HCT116 (cell line): Measurements from ENCODE around the gene GDE1. TPM values are rescaled to one million over a fixed set of nuclear protein-coding genes. Genes with fewer than 3 reads are reported as not detected.

Experiments used
- ATAC-seq: fragments of 200-7000 bp; cut with Tn5 transposase; 2 replicates; pipeline ENCODE4 v1.9.1; 2020; ENCODE audit warnings: mild to moderate bottlenecking, moderate library complexity
- BruUV-seq: library from RNA; stranded (reverse); fragments of 400-500 nt; replicated peaks from 2 replicates; lab custom pipeline; 2021; lab: Mats Ljungman, UMichigan
- CTCF ChIA-PET: fragments of 300-600 bp; sonication (Branson Sonifier 250); formaldehyde crosslinking; loops from one replicate; lab custom pipeline; 2021; ENCODE audit warnings: antibody characterized with exemption; lab: Charles Lee
- POLR2A ChIA-PET: fragments of 300-600, 350-600 bp; sonication (Branson Sonifier 250); formaldehyde crosslinking; loops from one replicate; lab custom pipeline; 2021; ENCODE audit warnings: antibody characterized with exemption; lab: Charles Lee
- RAD21 ChIA-PET, 2 experiments: fragments of 300-600 bp; sonication (Branson Sonifier 250); formaldehyde crosslinking; loops; one replicate each; lab custom pipeline; 2023; ENCODE audit warnings: low total read pairs in 2 of 2; ENCODE audit not compliant: uncharacterized antibody in 2 of 2, unreplicated experiment in 2 of 2, low non-redundant PET in 1 of 2; lab: Charles Lee
- DNase-seq: peaks from one replicate; pipeline ENCODE4 v3.0.0-alpha.2; 2010; ENCODE audit warnings: low read depth, low spot score
- H2AFZ ChIP-seq: fragments of 200-600 bp; shearing (Covaris generic), sonication (generic); 2 replicates; pipeline ENCODE4 v1.6.1; 2017; ENCODE audit warnings: low read depth, mixed run types, mixed read lengths, antibody characterized with exemption, low read length; ENCODE audit not compliant: poor library complexity, severe bottlenecking
- H3K27ac ChIP-seq: 2 replicates; pipeline ENCODE4 v1.5.1; 2012; ENCODE audit warnings: low read depth, low read length
- H3K27me3 ChIP-seq: fragments of 200-600 bp; sonication (generic); 2 replicates; pipeline ENCODE4 v1.6.1; 2016; ENCODE audit warnings: mixed run types, low read length, mixed read lengths; ENCODE audit not compliant: insufficient read depth
- H3K36me3 ChIP-seq, 2 experiments: fragments of 200-500 bp in 1 of 2; fragments of 200-600 bp in 1 of 2; sonication (Bioruptor generic) in 1 of 2; sonication (generic) in 1 of 2; 2 replicates each; pipeline versions ENCODE4 v1.5.1 to v1.6.1; 2014 to 2016; ENCODE audit warnings: low read length in 2 of 2, inconsistent platforms in 1 of 2, mixed read lengths in 1 of 2, mixed run types in 1 of 2; ENCODE audit not compliant: insufficient read depth in 2 of 2, control insufficient read depth in 1 of 2
- H3K4me1 ChIP-seq, 2 experiments: fragments of 200-600 bp in 1 of 2; sonication (generic) in 1 of 2; 2 replicates each; pipeline versions ENCODE4 v1.5.1 to v1.6.1; 2012 to 2017; ENCODE audit warnings: low read length in 2 of 2, inconsistent platforms in 1 of 2, mild to moderate bottlenecking in 1 of 2, mixed read lengths in 1 of 2, mixed run types in 1 of 2, moderate library complexity in 1 of 2; ENCODE audit not compliant: insufficient read depth in 2 of 2, control insufficient read depth in 1 of 2
- H3K4me2 ChIP-seq: fragments of 200-600 bp; sonication (generic); 2 replicates; pipeline ENCODE4 v1.6.1; 2017; ENCODE audit warnings: mixed run types, low read length, mixed read lengths
- H3K4me3 ChIP-seq, 2 experiments: fragments of 200-600 bp in 1 of 2; sonication (generic) in 1 of 2; replicated peaks in 1 of 2; 2 replicates each; pipeline ENCODE4 v1.5.1; 2011 to 2016; ENCODE audit warnings: low read length in 2 of 2, control low read depth in 1 of 2, low read depth in 1 of 2, mild to moderate bottlenecking in 1 of 2, mixed read lengths in 1 of 2, mixed run types in 1 of 2
- H3K79me2 ChIP-seq: fragments of 200-600 bp; sonication (generic); 2 replicates; pipeline ENCODE4 v1.6.1; 2017; ENCODE audit warnings: mild to moderate bottlenecking, mixed run types, low read length, moderate library complexity, mixed read lengths; ENCODE audit not compliant: insufficient read depth
- H3K9ac ChIP-seq: fragments of 200-600 bp; sonication (generic); 2 replicates; pipeline ENCODE4 v1.6.1; 2016; ENCODE audit warnings: low read length, mixed read lengths
- H3K9me2 ChIP-seq: fragments of 200-600 bp; sonication (generic), shearing (Covaris generic); 2 replicates; pipeline ENCODE4 v1.6.1; 2017; ENCODE audit warnings: mixed run types, mild to moderate bottlenecking, moderate library complexity; ENCODE audit not compliant: insufficient read depth
- H3K9me3 ChIP-seq, 2 experiments: fragments of 200-500 bp in 1 of 2; fragments of 200-600 bp in 1 of 2; sonication (Bioruptor generic) in 1 of 2; sonication (generic) in 1 of 2; 2 replicates each; pipeline ENCODE4 v1.6.1; 2014 to 2017; ENCODE audit warnings: low read length in 2 of 2, mixed read lengths in 2 of 2, inconsistent platforms in 1 of 2, low read depth in 1 of 2, mild to moderate bottlenecking in 1 of 2, mixed run types in 1 of 2, moderate library complexity in 1 of 2; ENCODE audit not compliant: control insufficient read depth in 1 of 2, insufficient read depth in 1 of 2
- H4K20me1 ChIP-seq: fragments of 200-600 bp; sonication (generic), shearing (Covaris generic); 2 replicates; pipeline ENCODE4 v1.6.1; 2017; ENCODE audit warnings: mixed run types, mild to moderate bottlenecking, moderate library complexity; ENCODE audit not compliant: insufficient read depth
- CBX3 ChIP-seq: IDR thresholded peaks from 2 replicates; pipeline ENCODE4 v1.6.1; 2012; ENCODE audit warnings: low read depth
- CEBPB ChIP-seq: IDR thresholded peaks from 2 replicates; pipeline ENCODE4 v1.6.1; 2012; ENCODE audit warnings: low read depth
- EGR1 ChIP-seq: IDR thresholded peaks from 2 replicates; pipeline ENCODE4 v1.6.1; 2012; ENCODE audit warnings: low read depth
- ELF1 ChIP-seq: IDR thresholded peaks from 2 replicates; pipeline ENCODE4 v1.6.1; 2012; ENCODE audit warnings: low read depth, borderline replicate concordance
- EZH2phosphoT487 ChIP-seq: fragments of 200-600 bp; IDR thresholded peaks from 2 replicates; pipeline ENCODE4 v1.6.1; 2018; ENCODE audit warnings: antibody characterized with exemption, borderline replicate concordance
- FOSL1 ChIP-seq: IDR thresholded peaks from 2 replicates; pipeline ENCODE4 v1.6.1; 2012; ENCODE audit warnings: low read depth
- POLR2A ChIP-seq: IDR thresholded peaks from 2 replicates; pipeline ENCODE4 v1.7.0; 2011; ENCODE audit warnings: borderline replicate concordance; ENCODE audit not compliant: insufficient read depth, insufficient read length; ENCODE audit errors: extremely low read depth
- POLR2AphosphoS5 ChIP-seq: IDR thresholded peaks from 2 replicates; pipeline ENCODE4 v1.6.1; 2011; ENCODE audit warnings: mild to moderate bottlenecking, low read depth, low read length, moderate library complexity
- SIN3A ChIP-seq: IDR thresholded peaks from 2 replicates; pipeline ENCODE4 v1.6.1; 2012; ENCODE audit warnings: low read depth
- SP1 ChIP-seq: IDR thresholded peaks from 2 replicates; pipeline ENCODE4 v1.6.1; 2012; ENCODE audit warnings: low read depth
- YY1 ChIP-seq: IDR thresholded peaks from 2 replicates; pipeline ENCODE4 v1.6.1; 2011; ENCODE audit warnings: low read length, low read depth, moderate library complexity, mild to moderate bottlenecking; ENCODE audit not compliant: insufficient replicate concordance; ENCODE audit errors: extremely low read depth
- ZFX ChIP-seq: fragments of 450-650 bp; IDR thresholded peaks from 2 replicates; pipeline ENCODE4 v1.6.1; 2017
- ZNF274 ChIP-seq: fragments of 200-500 bp; sonication (Bioruptor generic); IDR thresholded peaks from 2 replicates; pipeline ENCODE4 v1.6.1; 2014; ENCODE audit warnings: mild to moderate bottlenecking, low read depth, low read length, inconsistent platforms
- intact Hi-C: fragments of 100-400 bp; cut with micrococcal nuclease; formaldehyde crosslinking; loops from 2 replicates; pipeline ENCODE4 v1.10.0; 2022
- total RNA-seq: library from RNA; stranded (reverse); gene quantifications from one replicate; pipeline ENCODE4 v1.2.1, GENCODE V29; 2021; ENCODE audit not compliant: unreplicated experiment
- TF ChIP-seq, protein P1 (sequence below): IDR thresholded peaks from 2 replicates; pipeline ENCODE4 v1.6.1; 2011; ENCODE audit warnings: mild to moderate bottlenecking, low read length, moderate library complexity; ENCODE audit not compliant: insufficient replicate concordance; ENCODE audit errors: extremely low read depth
- TF ChIP-seq, protein P2 (sequence below): IDR thresholded peaks from 2 replicates; pipeline ENCODE4 v1.6.1; 2012
- TF ChIP-seq, protein P3 (sequence below): IDR thresholded peaks from 2 replicates; pipeline ENCODE4 v1.6.1; 2012; ENCODE audit warnings: low read depth
- TF ChIP-seq, protein P4 (sequence below): IDR thresholded peaks from 2 replicates; pipeline ENCODE4 v1.6.1; 2012

Gene GDE1
- total RNA-seq, 1 experiment from 2014 or later: 47.1 TPM

DNA sequence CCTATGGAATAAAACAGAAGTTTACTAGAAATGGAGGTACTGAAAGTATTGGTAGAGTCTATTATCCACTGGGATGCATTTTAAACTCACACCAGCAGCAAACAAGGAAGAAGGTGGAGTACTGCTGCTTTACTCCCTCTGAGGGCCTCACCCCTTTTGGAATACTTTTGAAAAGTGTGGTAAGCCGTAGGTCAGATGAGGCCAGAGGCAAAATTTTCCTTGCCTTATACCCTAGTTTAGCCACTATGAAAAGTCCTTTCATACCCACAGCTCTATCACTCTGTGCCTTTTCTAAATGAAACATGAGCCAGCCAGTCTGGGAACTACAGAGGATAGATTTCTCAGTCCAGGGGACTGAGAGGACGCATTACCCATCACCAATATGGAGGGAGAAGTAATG is 14.0 kb downstream of the GDE1 start:
- Histone ChIP-seq H3K4me1 (peaks cover 3 to 7% of the 10 kb centered on the region in 2 experiments; a peak in 2 of 4 replicates), H3K4me3 (no peak overlapping the region), H3K27me3 (no peaks in the 10 kb centered on the region), H3K9me2 (no peaks in the 10 kb centered on the region), H3K79me2 (no peaks in the 10 kb centered on the region), H3K9me3 (no peaks in the 10 kb centered on the region), H3K4me2 (no peak overlapping the region), H3K9ac (no peak overlapping the region), H2AFZ (no peak overlapping the region), H3K27ac (no peak overlapping the region), H4K20me1 (no peaks in the 10 kb centered on the region), H3K36me3 (peaks cover 19 to 40% of the 10 kb centered on the region in 2 experiments; a peak in 3 of 4 replicates)
- ATAC-seq (no peak), DNase-seq (no peak)
- BruUV-seq: no TSS peak
- ChIA-PET RAD21 (interaction anchor here in 1 of 2 experiments (0.6 kb wide), 1 partner anchor 424 kb away, joined by 3 read pairs; no protein-coding TSS in a partner anchor), CTCF (interaction anchor here (1.4 kb wide), 1 partner anchor 328 kb away, joined by 3 read pairs; no protein-coding TSS in a partner anchor), POLR2A (no interaction called here)
- intact Hi-C loops: no loop called here
- TF ChIP-seq EGR1: no peak
- no peak for TF ChIP-seq ELF1
- TF ChIP-seq POLR2AphosphoS5: no peak
- no peak for TF ChIP-seq FOSL1
- no peak for TF ChIP-seq CBX3
- TF ChIP-seq, protein P1, sequence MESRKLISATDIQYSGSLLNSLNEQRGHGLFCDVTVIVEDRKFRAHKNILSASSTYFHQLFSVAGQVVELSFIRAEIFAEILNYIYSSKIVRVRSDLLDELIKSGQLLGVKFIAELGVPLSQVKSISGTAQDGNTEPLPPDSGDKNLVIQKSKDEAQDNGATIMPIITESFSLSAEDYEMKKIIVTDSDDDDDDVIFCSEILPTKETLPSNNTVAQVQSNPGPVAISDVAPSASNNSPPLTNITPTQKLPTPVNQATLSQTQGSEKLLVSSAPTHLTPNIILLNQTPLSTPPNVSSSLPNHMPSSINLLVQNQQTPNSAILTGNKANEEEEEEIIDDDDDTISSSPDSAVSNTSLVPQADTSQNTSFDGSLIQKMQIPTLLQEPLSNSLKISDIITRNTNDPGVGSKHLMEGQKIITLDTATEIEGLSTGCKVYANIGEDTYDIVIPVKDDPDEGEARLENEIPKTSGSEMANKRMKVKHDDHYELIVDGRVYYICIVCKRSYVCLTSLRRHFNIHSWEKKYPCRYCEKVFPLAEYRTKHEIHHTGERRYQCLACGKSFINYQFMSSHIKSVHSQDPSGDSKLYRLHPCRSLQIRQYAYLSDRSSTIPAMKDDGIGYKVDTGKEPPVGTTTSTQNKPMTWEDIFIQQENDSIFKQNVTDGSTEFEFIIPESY: no peak
- no peak for TF ChIP-seq SP1
- no peak for TF ChIP-seq YY1
- TF ChIP-seq POLR2A: no peak
- no peak for TF ChIP-seq ZFX
- TF ChIP-seq CEBPB: no peak
- TF ChIP-seq, protein P2, sequence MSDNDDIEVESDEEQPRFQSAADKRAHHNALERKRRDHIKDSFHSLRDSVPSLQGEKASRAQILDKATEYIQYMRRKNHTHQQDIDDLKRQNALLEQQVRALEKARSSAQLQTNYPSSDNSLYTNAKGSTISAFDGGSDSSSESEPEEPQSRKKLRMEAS: no peak
- no peak for TF ChIP-seq EZH2phosphoT487
- TF ChIP-seq, protein P3, sequence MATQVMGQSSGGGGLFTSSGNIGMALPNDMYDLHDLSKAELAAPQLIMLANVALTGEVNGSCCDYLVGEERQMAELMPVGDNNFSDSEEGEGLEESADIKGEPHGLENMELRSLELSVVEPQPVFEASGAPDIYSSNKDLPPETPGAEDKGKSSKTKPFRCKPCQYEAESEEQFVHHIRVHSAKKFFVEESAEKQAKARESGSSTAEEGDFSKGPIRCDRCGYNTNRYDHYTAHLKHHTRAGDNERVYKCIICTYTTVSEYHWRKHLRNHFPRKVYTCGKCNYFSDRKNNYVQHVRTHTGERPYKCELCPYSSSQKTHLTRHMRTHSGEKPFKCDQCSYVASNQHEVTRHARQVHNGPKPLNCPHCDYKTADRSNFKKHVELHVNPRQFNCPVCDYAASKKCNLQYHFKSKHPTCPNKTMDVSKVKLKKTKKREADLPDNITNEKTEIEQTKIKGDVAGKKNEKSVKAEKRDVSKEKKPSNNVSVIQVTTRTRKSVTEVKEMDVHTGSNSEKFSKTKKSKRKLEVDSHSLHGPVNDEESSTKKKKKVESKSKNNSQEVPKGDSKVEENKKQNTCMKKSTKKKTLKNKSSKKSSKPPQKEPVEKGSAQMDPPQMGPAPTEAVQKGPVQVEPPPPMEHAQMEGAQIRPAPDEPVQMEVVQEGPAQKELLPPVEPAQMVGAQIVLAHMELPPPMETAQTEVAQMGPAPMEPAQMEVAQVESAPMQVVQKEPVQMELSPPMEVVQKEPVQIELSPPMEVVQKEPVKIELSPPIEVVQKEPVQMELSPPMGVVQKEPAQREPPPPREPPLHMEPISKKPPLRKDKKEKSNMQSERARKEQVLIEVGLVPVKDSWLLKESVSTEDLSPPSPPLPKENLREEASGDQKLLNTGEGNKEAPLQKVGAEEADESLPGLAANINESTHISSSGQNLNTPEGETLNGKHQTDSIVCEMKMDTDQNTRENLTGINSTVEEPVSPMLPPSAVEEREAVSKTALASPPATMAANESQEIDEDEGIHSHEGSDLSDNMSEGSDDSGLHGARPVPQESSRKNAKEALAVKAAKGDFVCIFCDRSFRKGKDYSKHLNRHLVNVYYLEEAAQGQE: no peak
- TF ChIP-seq, protein P4, sequence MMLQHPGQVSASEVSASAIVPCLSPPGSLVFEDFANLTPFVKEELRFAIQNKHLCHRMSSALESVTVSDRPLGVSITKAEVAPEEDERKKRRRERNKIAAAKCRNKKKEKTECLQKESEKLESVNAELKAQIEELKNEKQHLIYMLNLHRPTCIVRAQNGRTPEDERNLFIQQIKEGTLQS: no peak
- TF ChIP-seq SIN3A: no peak
- no peak for TF ChIP-seq ZNF274
